A549 (cell line): ENCODE data around the gene DPT. TPM values are rescaled to one million over a fixed set of nuclear protein-coding genes. Genes with fewer than 3 reads are reported as not detected.

ENCODE experiments used
- ATAC-seq, 2 experiments: fragments of 200-7000 bp in 1 of 2; fragments of >200 bp in 1 of 2; cut with Nextera tagmentation in 1 of 2; cut with Tn5 transposase in 1 of 2; 3 replicates each; pipeline versions ENCODE4 v1.8.0 to v1.9.1; 2018 to 2020; ENCODE audit warnings: mild to moderate bottlenecking in 1 of 2, moderate library complexity in 1 of 2
- CTCF ChIA-PET: fragments of 300-600 bp; sonication (Branson Sonifier 250); formaldehyde crosslinking; extraction: SDS; loops from one replicate; lab custom pipeline; 2021; ENCODE audit warnings: antibody characterized with exemption, inconsistent platforms; lab: Yijun Ruan, JAX
- POLR2A ChIA-PET: fragments of 350-600 bp; formaldehyde crosslinking; extraction: SDS; loops from one replicate; lab custom pipeline; 2021; ENCODE audit warnings: antibody characterized with exemption, inconsistent platforms; lab: Yijun Ruan, JAX
- DNase-seq, 2 experiments: peaks; one replicate each; pipeline versions ENCODE4 v3.0.0 to v3.0.0-alpha.2; 2011 to 2016; ENCODE audit warnings: low read depth in 1 of 2, low spot score in 1 of 2
- FAIRE-seq: peaks from 2 replicates; lab custom pipeline; 2011; peaks lifted over from hg19 to GRCh38; lab: Jason Lieb, UNC
- H3K27ac ChIP-seq, 2 experiments: fragments of >200 bp; sonication (Bioruptor Twin); formaldehyde crosslinking; 3 replicates each; pipeline ENCODE4 v1.5.1; 2016 to 2017
- H3K4me1 ChIP-seq: fragments of >200 bp; sonication (Bioruptor Twin); formaldehyde crosslinking; 3 replicates; pipeline ENCODE4 v1.6.1; 2016
- H3K4me2 ChIP-seq: fragments of >200 bp; sonication (Bioruptor Twin); formaldehyde crosslinking; 3 replicates; pipeline ENCODE4 v1.6.1; 2016
- H3K4me3 ChIP-seq: fragments of >200 bp; sonication (Bioruptor Twin); formaldehyde crosslinking; 3 replicates; pipeline ENCODE4 v1.5.1; 2016
- H3K9me3 ChIP-seq: fragments of >200 bp; sonication (Bioruptor Twin); formaldehyde crosslinking; 3 replicates; pipeline ENCODE4 v1.6.1; 2016
- BHLHE40 ChIP-seq: IDR thresholded peaks from 2 replicates; pipeline ENCODE4 v1.6.1; 2012; ENCODE audit warnings: low read depth, low read length, inconsistent platforms
- CBX2 ChIP-seq: fragments of 200-600 bp; sonication (generic); IDR thresholded peaks from 2 replicates; pipeline ENCODE4 v1.6.1; 2016; ENCODE audit warnings: low read depth, mild to moderate bottlenecking, borderline replicate concordance
- CBX8 ChIP-seq: fragments of 200-600 bp; sonication (generic); IDR thresholded peaks from 2 replicates; pipeline ENCODE4 v1.6.1; 2016
- CHD4 ChIP-seq: fragments of 200-600 bp; sonication (generic); IDR thresholded peaks from 2 replicates; pipeline ENCODE4 v1.6.1; 2016; ENCODE audit warnings: antibody characterized with exemption, mild to moderate bottlenecking, borderline replicate concordance
- E2F6 ChIP-seq: IDR thresholded peaks from 2 replicates; pipeline ENCODE4 v1.6.1; 2012; ENCODE audit warnings: low read depth, borderline replicate concordance
- EHF ChIP-seq: fragments of 250-450 bp; sonication (Bioruptor Pico); IDR thresholded peaks from 2 replicates; pipeline ENCODE4 v1.5.0; 2020; ENCODE audit warnings: mild to moderate bottlenecking
- FOSB ChIP-seq: fragments of 250-450 bp; sonication (Bioruptor Pico); IDR thresholded peaks from 2 replicates; pipeline ENCODE4 v1.5.0; 2020; ENCODE audit warnings: mild to moderate bottlenecking, moderate library complexity
- GATA3 ChIP-seq: IDR thresholded peaks from 2 replicates; pipeline ENCODE4 v1.6.1; 2012; ENCODE audit warnings: borderline replicate concordance
- HOXB13 ChIP-seq: fragments of 250-450 bp; sonication (Bioruptor Pico); IDR thresholded peaks from 2 replicates; pipeline ENCODE4 v1.5.0; 2020; ENCODE audit warnings: low read depth, mild to moderate bottlenecking, moderate library complexity
- HOXB5 ChIP-seq: fragments of 250-450 bp; sonication (Bioruptor Pico); IDR thresholded peaks from 2 replicates; pipeline ENCODE4 v1.5.0; 2020; ENCODE audit warnings: mild to moderate bottlenecking, moderate library complexity
- JUN ChIP-seq, 2 experiments: fragments of >200 bp; sonication (Bioruptor Twin); formaldehyde crosslinking; IDR thresholded peaks; 2 replicates in 1 of 2; 3 replicates in 1 of 2; pipeline ENCODE4 v1.6.1; 2016 to 2017
- JUNB ChIP-seq: fragments of >200 bp; sonication (Bioruptor Twin); formaldehyde crosslinking; IDR thresholded peaks from 2 replicates; pipeline ENCODE4 v1.6.1; 2016
- KDM1A ChIP-seq: fragments of 200-600 bp; sonication (generic); IDR thresholded peaks from 2 replicates; pipeline ENCODE4 v1.6.1; 2016; ENCODE audit warnings: low read depth, mild to moderate bottlenecking
- KDM5A ChIP-seq: fragments of 200-600 bp; sonication (generic); IDR thresholded peaks from 2 replicates; pipeline ENCODE4 v1.6.1; 2016; ENCODE audit warnings: antibody characterized with exemption, mild to moderate bottlenecking
- MAFK ChIP-seq: fragments of 450-650 bp; IDR thresholded peaks from 2 replicates; pipeline ENCODE4 v1.6.1; 2014; ENCODE audit not compliant: partially characterized antibody
- NR3C1 ChIP-seq: fragments of >200 bp; sonication (Bioruptor Twin); formaldehyde crosslinking; IDR thresholded peaks from 3 replicates; pipeline ENCODE4 v1.6.1; 2017
- PHF8 ChIP-seq: fragments of 200-600 bp; sonication (generic); IDR thresholded peaks from 2 replicates; pipeline ENCODE4 v1.6.1; 2016; ENCODE audit warnings: low read depth, mild to moderate bottlenecking, antibody characterized with exemption, moderate library complexity, borderline replicate concordance
- RAD21 ChIP-seq, 2 experiments: fragments of >200 bp in 1 of 2; sonication (Bioruptor Twin) in 1 of 2; formaldehyde crosslinking in 1 of 2; IDR thresholded peaks in 1 of 2; conservative IDR thresholded peaks in 1 of 2; 2 replicates in 1 of 2; 3 replicates in 1 of 2; pipeline ENCODE4 v1.6.1; 2012 to 2018; ENCODE audit warnings: inconsistent platforms in 1 of 2
- RARB ChIP-seq: fragments of 250-450 bp; sonication (Bioruptor Pico); IDR thresholded peaks from 2 replicates; pipeline ENCODE4 v1.8.0; 2021; ENCODE audit warnings: mild to moderate bottlenecking, moderate library complexity
- USF2 ChIP-seq: fragments of 450-650 bp; IDR thresholded peaks from 2 replicates; pipeline ENCODE4 v1.6.1; 2014; ENCODE audit warnings: antibody characterized with exemption
- WGBS: methylation state at CpG from one replicate; pipeline ENCODE4 v1.1.6; 2017; ENCODE audit errors: missing lambda C conversion rate; 5-methylcytosine and 5-hydroxymethylcytosine counted together
- polyA plus RNA-seq, 4 experiments: library from polyadenylated mRNA; depleted of rRNA in 3 of 4; stranded (reverse); fragments of >200 nt; fragmentation: RNase III in 1 of 4; extraction: RNeasy Plus Mini Kit Qiagen cat#74134 plus additional on column Dnase treatment in 1 of 4; gene quantifications; 2 replicates in 3 of 4; 3 replicates in 1 of 4; pipeline ENCODE4 v1.2.3, GENCODE V29; 2011 to 2017
- TF ChIP-seq, protein P1 (sequence below): IDR thresholded peaks from 2 replicates; pipeline ENCODE4 v1.6.1; 2012
- TF ChIP-seq, protein P2 (sequence below): fragments of >200 bp; sonication (Bioruptor Twin); formaldehyde crosslinking; IDR thresholded peaks from 2 replicates; pipeline ENCODE4 v1.6.1; 2016
- TF ChIP-seq, protein P3 (sequence below): fragments of 150-350 bp; IDR thresholded peaks from 2 replicates; pipeline ENCODE4 v1.6.1; 2014; ENCODE audit warnings: low read depth, mild to moderate bottlenecking, low read length
- TF ChIP-seq, protein P4 (sequence below): IDR thresholded peaks from 2 replicates; pipeline ENCODE4 v1.6.1; 2012
- TF ChIP-seq, protein P5 (sequence below): fragments of 200-600 bp; sonication (generic); IDR thresholded peaks from 2 replicates; pipeline ENCODE4 v1.6.1; 2016; ENCODE audit warnings: antibody characterized with exemption, mild to moderate bottlenecking, moderate library complexity

The DPT gene
- polyA plus RNA-seq, 2 of the 4 experiments (the other 2 are of a cell fraction), result not detected

DNA sequence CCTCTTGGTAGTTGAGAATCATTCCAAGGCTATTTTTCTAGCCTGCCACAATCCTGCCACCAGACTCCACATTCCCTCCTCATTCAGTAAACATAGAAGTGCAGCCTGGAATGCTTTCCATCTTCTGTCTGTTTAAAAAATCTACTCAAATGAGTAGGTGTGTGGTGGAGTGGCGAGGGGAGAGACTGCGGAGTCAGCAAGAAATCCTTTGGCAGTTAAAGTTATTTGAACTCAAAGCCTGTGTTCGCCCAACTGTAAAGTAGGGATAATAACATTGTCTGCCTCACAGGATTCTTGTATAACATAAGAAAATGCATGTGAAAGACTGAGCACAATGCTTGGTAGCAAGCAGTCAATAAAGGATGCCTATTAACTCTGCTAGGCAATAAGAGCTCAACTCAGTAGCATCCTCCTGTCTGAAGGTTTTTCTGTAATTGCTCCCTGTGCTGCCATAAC is 22.2 kb upstream of the DPT start:
- POLR2A ChIA-PET, result no interaction called here

GRCh38 chr1:168742994-168743650 is 14.1 kb upstream of the DPT start:
- H3K4me3 ChIP-seq, result no peak overlapping the region
- ATAC-seq (no peak), DNase-seq (no peak), FAIRE-seq (no peak)
- ChIA-PET POLR2A (no interaction called here), CTCF (interaction anchor here (0.7 to 1.5 kb wide), 3 partner anchors 25 to 605 kb away, joined by 3 to 7 read pairs (median 4); no protein-coding TSS in a partner anchor)
- H3K9me3 ChIP-seq, result no peaks in the 10 kb centered on the region
- no peak overlapping the region for H3K27ac ChIP-seq
- H3K4me2 ChIP-seq, result no peak overlapping the region
- TF ChIP-seq RARB (CRISPR knock-in tag), result no peak
- TF ChIP-seq E2F6, result no peak
- no peak for TF ChIP-seq NR3C1
- TF ChIP-seq FOSB (CRISPR knock-in tag), result no peak
- TF ChIP-seq, protein P1, sequence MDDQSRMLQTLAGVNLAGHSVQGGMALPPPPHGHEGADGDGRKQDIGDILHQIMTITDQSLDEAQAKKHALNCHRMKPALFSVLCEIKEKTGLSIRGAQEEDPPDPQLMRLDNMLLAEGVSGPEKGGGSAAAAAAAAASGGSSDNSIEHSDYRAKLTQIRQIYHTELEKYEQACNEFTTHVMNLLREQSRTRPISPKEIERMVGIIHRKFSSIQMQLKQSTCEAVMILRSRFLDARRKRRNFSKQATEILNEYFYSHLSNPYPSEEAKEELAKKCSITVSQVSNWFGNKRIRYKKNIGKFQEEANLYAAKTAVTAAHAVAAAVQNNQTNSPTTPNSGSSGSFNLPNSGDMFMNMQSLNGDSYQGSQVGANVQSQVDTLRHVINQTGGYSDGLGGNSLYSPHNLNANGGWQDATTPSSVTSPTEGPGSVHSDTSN, result no peak
- no peak for TF ChIP-seq HOXB13 (CRISPR knock-in tag)
- no peak for TF ChIP-seq JUNB
- TF ChIP-seq PHF8, result no peak
- TF ChIP-seq JUN (IDR thresholded peaks at IDR 0.05), result no peak
- TF ChIP-seq RAD21 (conservative IDR thresholded peaks at IDR 0.05 in 1 of 2, IDR thresholded peaks at IDR 0.05 in 1 of 2), result no peak
- TF ChIP-seq BHLHE40, result no peak
- TF ChIP-seq KDM1A, result no peak
- no peak for TF ChIP-seq CBX2
- TF ChIP-seq CHD4, result no peak
- TF ChIP-seq CBX8, result no peak
- TF ChIP-seq, protein P2, sequence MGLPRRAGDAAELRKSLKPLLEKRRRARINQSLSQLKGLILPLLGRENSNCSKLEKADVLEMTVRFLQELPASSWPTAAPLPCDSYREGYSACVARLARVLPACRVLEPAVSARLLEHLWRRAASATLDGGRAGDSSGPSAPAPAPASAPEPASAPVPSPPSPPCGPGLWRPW, result no peak
- WGBS, result 80% methylated on average over 8 of the region's 8 CpGs
- no peaks in the 10 kb centered on the region for H3K4me1 ChIP-seq

More for the DNA sequence above, 22.2 kb upstream of the DPT start:
- peak overlapping the region in 1 of 2 experiments; percentile 42; a peak in 3 of 6 replicates for H3K27ac ChIP-seq
- H3K9me3 ChIP-seq, result no peaks in the 10 kb centered on the region
- TF ChIP-seq MAFK (peak; percentile 85), CBX8 (no peak)
- peak in 1 of 2 experiments; percentile 16 for DNase-seq
- WGBS, result 58% methylated on average over 3 of the region's 3 CpGs
- peaks cover 28% of the 10 kb centered on the region for H3K4me1 ChIP-seq
- peak overlapping the region; percentile 84 for H3K4me2 ChIP-seq
- CTCF ChIA-PET, result interaction anchor here (1.2 kb wide), 1 partner anchor 31 kb away, joined by 3 read pairs; no protein-coding TSS in a partner anchor
- peak; percentile 27 to 57; a peak in 5 of 6 replicates for ATAC-seq
- no peak overlapping the region for H3K4me3 ChIP-seq
- no peak for FAIRE-seq

DNA sequence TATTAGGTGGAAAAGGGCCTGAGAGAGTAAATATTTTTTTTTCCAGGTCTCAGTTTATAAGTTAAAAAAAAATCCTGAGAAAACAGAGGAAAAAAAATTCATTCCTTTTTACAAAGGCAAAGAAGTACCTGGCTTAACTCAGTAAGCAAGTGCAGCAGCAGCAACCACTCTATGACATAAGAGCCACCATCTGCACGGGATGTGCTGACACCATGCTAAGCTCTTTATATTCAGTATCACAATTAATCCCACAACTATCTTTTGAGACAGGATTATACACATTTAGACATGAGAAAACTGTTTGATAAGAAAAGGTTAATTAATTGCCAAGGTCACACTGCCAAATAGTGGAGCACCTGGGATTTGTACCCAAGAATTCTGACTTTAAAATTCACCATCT is 13.4 kb upstream of the DPT start:
- ChIA-PET POLR2A (interaction anchor here (0.7 kb wide), 1 partner anchor 364 kb away, joined by 3 read pairs; the partner anchor contains the start of gene ATP1B1), CTCF (interaction anchor here (0.7 to 1.1 kb wide), 2 partner anchors 26 to 177 kb away, joined by 3 to 4 read pairs; no protein-coding TSS in a partner anchor)
- Histone ChIP-seq H3K4me3 (no peak overlapping the region), H3K27ac (no peak overlapping the region), H3K4me1 (no peaks in the 10 kb centered on the region), H3K4me2 (no peak overlapping the region), H3K9me3 (no peaks in the 10 kb centered on the region)
- FAIRE-seq, result no peak
- ATAC-seq, result no peak
- no peak for DNase-seq
- WGBS, result 82% methylated on average over 1 of the region's 1 CpG
- TF ChIP-seq RARB (CRISPR knock-in tag) (no peak), HOXB5 (no peak), PHF8 (no peak), KDM5A (no peak), USF2 (no peak), RAD21 (conservative IDR thresholded peaks at IDR 0.05 in 1 of 2, IDR thresholded peaks at IDR 0.05 in 1 of 2) (no peak), EHF (CRISPR knock-in tag) (no peak), GATA3 (no peak)
- TF ChIP-seq, protein P3, sequence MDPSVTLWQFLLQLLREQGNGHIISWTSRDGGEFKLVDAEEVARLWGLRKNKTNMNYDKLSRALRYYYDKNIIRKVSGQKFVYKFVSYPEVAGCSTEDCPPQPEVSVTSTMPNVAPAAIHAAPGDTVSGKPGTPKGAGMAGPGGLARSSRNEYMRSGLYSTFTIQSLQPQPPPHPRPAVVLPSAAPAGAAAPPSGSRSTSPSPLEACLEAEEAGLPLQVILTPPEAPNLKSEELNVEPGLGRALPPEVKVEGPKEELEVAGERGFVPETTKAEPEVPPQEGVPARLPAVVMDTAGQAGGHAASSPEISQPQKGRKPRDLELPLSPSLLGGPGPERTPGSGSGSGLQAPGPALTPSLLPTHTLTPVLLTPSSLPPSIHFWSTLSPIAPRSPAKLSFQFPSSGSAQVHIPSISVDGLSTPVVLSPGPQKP, result no peak
- TF ChIP-seq, protein P4, sequence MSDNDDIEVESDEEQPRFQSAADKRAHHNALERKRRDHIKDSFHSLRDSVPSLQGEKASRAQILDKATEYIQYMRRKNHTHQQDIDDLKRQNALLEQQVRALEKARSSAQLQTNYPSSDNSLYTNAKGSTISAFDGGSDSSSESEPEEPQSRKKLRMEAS, result no peak
- TF ChIP-seq, protein P5, sequence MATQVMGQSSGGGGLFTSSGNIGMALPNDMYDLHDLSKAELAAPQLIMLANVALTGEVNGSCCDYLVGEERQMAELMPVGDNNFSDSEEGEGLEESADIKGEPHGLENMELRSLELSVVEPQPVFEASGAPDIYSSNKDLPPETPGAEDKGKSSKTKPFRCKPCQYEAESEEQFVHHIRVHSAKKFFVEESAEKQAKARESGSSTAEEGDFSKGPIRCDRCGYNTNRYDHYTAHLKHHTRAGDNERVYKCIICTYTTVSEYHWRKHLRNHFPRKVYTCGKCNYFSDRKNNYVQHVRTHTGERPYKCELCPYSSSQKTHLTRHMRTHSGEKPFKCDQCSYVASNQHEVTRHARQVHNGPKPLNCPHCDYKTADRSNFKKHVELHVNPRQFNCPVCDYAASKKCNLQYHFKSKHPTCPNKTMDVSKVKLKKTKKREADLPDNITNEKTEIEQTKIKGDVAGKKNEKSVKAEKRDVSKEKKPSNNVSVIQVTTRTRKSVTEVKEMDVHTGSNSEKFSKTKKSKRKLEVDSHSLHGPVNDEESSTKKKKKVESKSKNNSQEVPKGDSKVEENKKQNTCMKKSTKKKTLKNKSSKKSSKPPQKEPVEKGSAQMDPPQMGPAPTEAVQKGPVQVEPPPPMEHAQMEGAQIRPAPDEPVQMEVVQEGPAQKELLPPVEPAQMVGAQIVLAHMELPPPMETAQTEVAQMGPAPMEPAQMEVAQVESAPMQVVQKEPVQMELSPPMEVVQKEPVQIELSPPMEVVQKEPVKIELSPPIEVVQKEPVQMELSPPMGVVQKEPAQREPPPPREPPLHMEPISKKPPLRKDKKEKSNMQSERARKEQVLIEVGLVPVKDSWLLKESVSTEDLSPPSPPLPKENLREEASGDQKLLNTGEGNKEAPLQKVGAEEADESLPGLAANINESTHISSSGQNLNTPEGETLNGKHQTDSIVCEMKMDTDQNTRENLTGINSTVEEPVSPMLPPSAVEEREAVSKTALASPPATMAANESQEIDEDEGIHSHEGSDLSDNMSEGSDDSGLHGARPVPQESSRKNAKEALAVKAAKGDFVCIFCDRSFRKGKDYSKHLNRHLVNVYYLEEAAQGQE, result no peak
